Right lobe of liver (tissue), 4 donors: ENCODE results near the gene MFAP5.
"Not testable (repeated sequence)": the region's sequence is repeated elsewhere in the genome, so short reads cannot be mapped to it uniquely, and the experiment has no call there.

ENCODE experiments used
- POLR2A ChIP-seq: fragments of 450-650 bp; IDR thresholded peaks from one replicate; pipeline ENCODE4 v1.6.1; 2017; ENCODE audit warnings: antibody characterized with exemption, mild to moderate bottlenecking
- TF ChIP-seq, protein P1 (sequence below), 4 donors: fragments of 200-600 bp in 3 of 4; fragments of 450-650 bp in 1 of 4; IDR thresholded peaks; one replicate each; pipeline versions ENCODE4 v1.5.1 to v1.8.0; 2016 to 2022; ENCODE audit warnings: antibody characterized with exemption in 4 of 4, mild to moderate bottlenecking in 2 of 4
- donor health status: DM: no; HTN: no; CAD: no.
- donor health status: DM: no; HTN: no; CAD: no.
- donor health status: DM: no; HTN: yes; CAD: no.

DNA sequence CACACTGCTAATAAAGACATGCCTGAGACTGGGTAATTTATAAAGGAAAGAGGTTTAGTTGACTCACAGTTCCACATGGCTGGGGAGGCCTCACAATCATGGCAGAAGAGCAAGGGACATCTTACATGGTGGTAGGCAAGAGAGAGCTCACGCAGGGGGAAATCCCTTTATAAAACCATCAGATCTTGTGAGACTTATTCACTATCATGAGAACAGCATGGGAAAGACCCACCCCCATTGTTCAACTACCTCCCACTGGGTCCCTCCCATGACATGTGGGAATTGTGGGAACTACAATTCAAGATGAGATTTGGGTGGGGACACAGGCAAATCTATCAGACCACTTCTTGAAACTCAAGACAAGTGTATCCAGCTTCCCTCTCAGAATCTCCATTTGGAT lies 48.7 kb downstream of the MFAP5 start:
- TF ChIP-seq, protein P1, sequence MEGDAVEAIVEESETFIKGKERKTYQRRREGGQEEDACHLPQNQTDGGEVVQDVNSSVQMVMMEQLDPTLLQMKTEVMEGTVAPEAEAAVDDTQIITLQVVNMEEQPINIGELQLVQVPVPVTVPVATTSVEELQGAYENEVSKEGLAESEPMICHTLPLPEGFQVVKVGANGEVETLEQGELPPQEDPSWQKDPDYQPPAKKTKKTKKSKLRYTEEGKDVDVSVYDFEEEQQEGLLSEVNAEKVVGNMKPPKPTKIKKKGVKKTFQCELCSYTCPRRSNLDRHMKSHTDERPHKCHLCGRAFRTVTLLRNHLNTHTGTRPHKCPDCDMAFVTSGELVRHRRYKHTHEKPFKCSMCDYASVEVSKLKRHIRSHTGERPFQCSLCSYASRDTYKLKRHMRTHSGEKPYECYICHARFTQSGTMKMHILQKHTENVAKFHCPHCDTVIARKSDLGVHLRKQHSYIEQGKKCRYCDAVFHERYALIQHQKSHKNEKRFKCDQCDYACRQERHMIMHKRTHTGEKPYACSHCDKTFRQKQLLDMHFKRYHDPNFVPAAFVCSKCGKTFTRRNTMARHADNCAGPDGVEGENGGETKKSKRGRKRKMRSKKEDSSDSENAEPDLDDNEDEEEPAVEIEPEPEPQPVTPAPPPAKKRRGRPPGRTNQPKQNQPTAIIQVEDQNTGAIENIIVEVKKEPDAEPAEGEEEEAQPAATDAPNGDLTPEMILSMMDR (IDR thresholded peaks at IDR 0.05), result not testable (repeated sequence)
- not testable (repeated sequence) for TF ChIP-seq POLR2A
